ENCODE data around the gene CNST. TPM values are rescaled to one million over a fixed set of nuclear protein-coding genes. Genes with fewer than 3 reads are reported as not detected.
"Not testable (repeated sequence)": the region's sequence is repeated elsewhere in the genome, so short reads cannot be mapped to it uniquely, and the experiment has no call there.

CNST gene
- total RNA-seq, 8 experiments from 2014 or later = 11.6 to 56.4 (median 28.5) TPM

- in situ Hi-C loops (cut with MboI; ENCODE audit: low pct_unique_long_range_greater_than_20kb in 2 of 9, low sequenced_read_pairs in 9 of 9, unreplicated experiment in 9 of 9) = loop anchor here in 1 of 9 experiments (25.0 kb wide), 1 partner anchor 93 kb away; no protein-coding TSS in a partner anchor
- no peak for ATAC-seq (replicated peaks in 6 of 8)
- no peak overlapping the region for H3K27ac ChIP-seq
- peaks cover 18 to 25% of the 10 kb centered on the region in 2 donors for H3K4me1 ChIP-seq (replicated peaks in 1 of 2)
- WGBS, 10 experiments = 82 to 98% (median 94%) methylated on average over 3 to 15 of the region's 15 CpGs
- H3K4me3 ChIP-seq = no peak overlapping the region
Observed at GRCh38 chr1:246580497-246581370, 14.5 kb downstream of the CNST start.

GRCh38 chr1:246582301-246583055 is 16.2 kb downstream of the CNST start:
- ATAC-seq (replicated peaks in 6 of 8) = peak in 4 of 8 experiments; percentile 33 to 38 (median 34)
- in situ Hi-C loops (cut with MboI; ENCODE audit: low pct_unique_long_range_greater_than_20kb in 2 of 9, low sequenced_read_pairs in 9 of 9, unreplicated experiment in 9 of 9) = loop anchor here in 1 of 9 experiments (25.0 kb wide), 1 partner anchor 95 kb away; no protein-coding TSS in a partner anchor
- WGBS, 10 experiments = 0 to 91% (median 75%) methylated on average over 1 to 17 of the region's 17 CpGs
- H3K4me1 ChIP-seq (replicated peaks in 1 of 2) = peaks cover 18 to 25% of the 10 kb centered on the region in 2 donors
- H3K27ac ChIP-seq = peak overlapping the region in 1 of 2 donors; percentile 25
- no peak overlapping the region for H3K4me3 ChIP-seq

GRCh38 chr1:246583056-246583440 is 16.8 kb downstream of the CNST start:
- 79 to 100% (median 89%) methylated on average over 1 to 2 of the region's 2 CpGs for WGBS, 10 experiments
- Histone ChIP-seq H3K4me1 (replicated peaks in 1 of 2) (peaks cover 18 to 25% of the 10 kb centered on the region in 2 donors), H3K27ac (no peak overlapping the region), H3K4me3 (no peak overlapping the region)
- ATAC-seq (replicated peaks in 6 of 8) = no peak
- in situ Hi-C loops (cut with MboI; ENCODE audit: low pct_unique_long_range_greater_than_20kb in 2 of 9, low sequenced_read_pairs in 9 of 9, unreplicated experiment in 9 of 9) = loop anchor here in 1 of 9 experiments (25.0 kb wide), 1 partner anchor 96 kb away; no protein-coding TSS in a partner anchor

GRCh38 chr1:246583448-246584185 is 17.4 kb downstream of the CNST start:
- WGBS, 10 experiments = 50 to 96% (median 75%) methylated on average over 1 to 6 of the region's 6 CpGs; no CpG with 5 or more reads in 1 of the 10 experiments
- Histone ChIP-seq H3K4me3 (no peak overlapping the region), H3K27ac (peak overlapping the region in 1 of 2 donors; percentile 22), H3K4me1 (replicated peaks in 1 of 2) (peaks cover 18 to 25% of the 10 kb centered on the region in 2 donors)
- ATAC-seq (replicated peaks in 6 of 8) = peak in 7 of 8 experiments; percentile 16 to 74 (median 44)
- in situ Hi-C loops (cut with MboI; ENCODE audit: low pct_unique_long_range_greater_than_20kb in 2 of 9, low sequenced_read_pairs in 9 of 9, unreplicated experiment in 9 of 9) = loop anchor here in 1 of 9 experiments (25.0 kb wide), 1 partner anchor 96 kb away; no protein-coding TSS in a partner anchor

GRCh38 chr1:246587032-246587431 is 20.8 kb downstream of the CNST start:
- H3K27ac ChIP-seq = no peak overlapping the region
- 14 to 100% (median 90%) methylated on average over 1 to 3 of the region's 3 CpGs; no CpG with 5 or more reads in 1 of the 10 experiments for WGBS, 10 experiments
- peaks cover 18 to 24% of the 10 kb centered on the region in 2 donors for H3K4me1 ChIP-seq (replicated peaks in 1 of 2)
- ATAC-seq (replicated peaks in 6 of 8) = no peak
- no peak overlapping the region for H3K4me3 ChIP-seq
- in situ Hi-C loops (cut with MboI; ENCODE audit: low pct_unique_long_range_greater_than_20kb in 2 of 9, low sequenced_read_pairs in 9 of 9, unreplicated experiment in 9 of 9) = loop anchor here in 1 of 9 experiments (25.0 kb wide), 1 partner anchor 100 kb away; no protein-coding TSS in a partner anchor

GRCh38 chr1:246587606-246588005 is 21.4 kb downstream of the CNST start:
- in situ Hi-C loops (cut with MboI; ENCODE audit: low pct_unique_long_range_greater_than_20kb in 2 of 9, low sequenced_read_pairs in 9 of 9, unreplicated experiment in 9 of 9) = loop anchor here in 1 of 9 experiments (25.0 kb wide), 1 partner anchor 100 kb away; no protein-coding TSS in a partner anchor
- Histone ChIP-seq H3K4me1 (replicated peaks in 1 of 2) (peaks cover 13 to 18% of the 10 kb centered on the region in 2 donors), H3K27ac (no peak overlapping the region), H3K4me3 (no peak overlapping the region)
- 4 to 97% (median 79%) methylated on average over 2 to 3 of the region's 3 CpGs for WGBS, 10 experiments
- ATAC-seq (replicated peaks in 6 of 8) = peak in 2 of 8 experiments; percentile 29 to 32

GRCh38 chr1:246588159-246588721 is 22.0 kb downstream of the CNST start:
- H3K27ac ChIP-seq = no peak overlapping the region
- WGBS, 10 experiments = 0 to 100% (median 94%) methylated on average over 1 to 2 of the region's 2 CpGs
- peak in 1 of 8 experiments; percentile 27 for ATAC-seq (replicated peaks in 6 of 8)
- peaks cover 7 to 12% of the 10 kb centered on the region in 2 donors for H3K4me1 ChIP-seq (replicated peaks in 1 of 2)
- H3K4me3 ChIP-seq = no peak overlapping the region
- in situ Hi-C loops (cut with MboI; ENCODE audit: low pct_unique_long_range_greater_than_20kb in 2 of 9, low sequenced_read_pairs in 9 of 9, unreplicated experiment in 9 of 9) = loop anchor here in 1 of 9 experiments (25.0 kb wide), 1 partner anchor 101 kb away; no protein-coding TSS in a partner anchor

- H3K4me3 ChIP-seq; H3K27ac ChIP-seq; ATAC-seq (replicated peaks in 6 of 8); H3K4me1 ChIP-seq (replicated peaks in 1 of 2): not testable (repeated sequence)
- WGBS, 10 experiments = 88 to 100% (median 94%) methylated on average over 2 to 7 of the region's 10 CpGs; no CpG with 5 or more reads in 4 of the 10 experiments
- in situ Hi-C loops (cut with MboI; ENCODE audit: low pct_unique_long_range_greater_than_20kb in 2 of 9, low sequenced_read_pairs in 9 of 9, unreplicated experiment in 9 of 9) = loop anchor here in 1 of 9 experiments (25.0 kb wide), 1 partner anchor 103 kb away; no protein-coding TSS in a partner anchor
Observed at GRCh38 chr1:246589919-246590318, 23.7 kb downstream of the CNST start.

- in situ Hi-C loops (cut with MboI; ENCODE audit: low pct_unique_long_range_greater_than_20kb in 2 of 9, low sequenced_read_pairs in 9 of 9, unreplicated experiment in 9 of 9) = loop anchor here in 1 of 9 experiments (25.0 kb wide), 1 partner anchor 104 kb away; no protein-coding TSS in a partner anchor
- H3K27ac ChIP-seq = no peak overlapping the region
- no peak overlapping the region for H3K4me3 ChIP-seq
- no peaks in the 10 kb centered on the region for H3K4me1 ChIP-seq (replicated peaks in 1 of 2)
- no peak for ATAC-seq (replicated peaks in 6 of 8)
Observed at GRCh38 chr1:246591047-246591446, 24.8 kb downstream of the CNST start.

GRCh38 chr1:246591504-246591903 is 25.2 kb downstream of the CNST start:
- 92 to 100% (median 95%) methylated on average over 2 to 6 of the region's 6 CpGs; no CpG with 5 or more reads in 1 of the 10 experiments for WGBS, 10 experiments
- no peak overlapping the region for H3K27ac ChIP-seq
- ATAC-seq (replicated peaks in 6 of 8) = peak in 1 of 8 experiments; percentile 40
- no peak overlapping the region for H3K4me3 ChIP-seq
- in situ Hi-C loops (cut with MboI; ENCODE audit: low pct_unique_long_range_greater_than_20kb in 2 of 9, low sequenced_read_pairs in 9 of 9, unreplicated experiment in 9 of 9) = loop anchor here in 1 of 9 experiments (25.0 kb wide), 1 partner anchor 104 kb away; no protein-coding TSS in a partner anchor
- no peaks in the 10 kb centered on the region for H3K4me1 ChIP-seq (replicated peaks in 1 of 2)

GRCh38 chr1:246591958-246592357 is 25.7 kb downstream of the CNST start:
- Histone ChIP-seq H3K4me1 (replicated peaks in 1 of 2) (no peaks in the 10 kb centered on the region), H3K4me3 (no peak overlapping the region), H3K27ac (no peak overlapping the region)
- in situ Hi-C loops (cut with MboI; ENCODE audit: low pct_unique_long_range_greater_than_20kb in 2 of 9, low sequenced_read_pairs in 9 of 9, unreplicated experiment in 9 of 9) = loop anchor here in 1 of 9 experiments (25.0 kb wide), 1 partner anchor 105 kb away; no protein-coding TSS in a partner anchor
- peak in 2 of 8 experiments; percentile 61 to 84 for ATAC-seq (replicated peaks in 6 of 8)
- WGBS, 10 experiments = 40 to 100% (median 93%) methylated on average over 4 to 13 of the region's 13 CpGs; no CpG with 5 or more reads in 2 of the 10 experiments
